HG02588 (cell line): Measurements from ENCODE around the gene TBC1D5.
A peak's percentile ranks its signal among the peaks of the same experiment; 100 is the strongest.
"Not testable (repeated sequence)": the region's sequence is repeated elsewhere in the genome, so short reads cannot be mapped to it uniquely, and the experiment has no call there.

Source experiments
- ATAC-seq: cut with Tn5 transposase; IDR thresholded peaks from one replicate; pipeline ENCODE4 v1.9.1; 2021; ENCODE audit warnings: mild to moderate bottlenecking, moderate library complexity; ENCODE audit not compliant: unreplicated experiment

The TBC1D5 gene

DNA sequence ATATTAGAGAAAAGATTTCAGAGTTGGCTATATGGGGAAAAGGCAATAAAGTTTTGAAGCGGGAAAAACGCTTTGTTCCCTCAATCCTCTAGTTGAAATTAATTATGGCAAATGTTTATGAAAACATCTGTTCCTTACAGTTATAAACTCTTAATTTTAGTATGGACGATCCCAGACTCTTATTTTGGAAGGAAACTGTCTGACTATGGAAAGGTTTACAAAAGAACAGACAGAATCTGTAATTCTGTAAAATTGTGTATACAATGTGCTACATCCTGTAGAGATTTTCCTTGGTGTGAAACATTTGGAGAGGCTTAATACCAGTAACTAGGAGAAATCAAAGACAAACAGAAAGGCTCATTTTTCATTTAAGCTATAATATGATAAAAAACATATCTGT, 311.8 kb downstream of the TBC1D5 start:
- ATAC-seq, result no peak

DNA sequence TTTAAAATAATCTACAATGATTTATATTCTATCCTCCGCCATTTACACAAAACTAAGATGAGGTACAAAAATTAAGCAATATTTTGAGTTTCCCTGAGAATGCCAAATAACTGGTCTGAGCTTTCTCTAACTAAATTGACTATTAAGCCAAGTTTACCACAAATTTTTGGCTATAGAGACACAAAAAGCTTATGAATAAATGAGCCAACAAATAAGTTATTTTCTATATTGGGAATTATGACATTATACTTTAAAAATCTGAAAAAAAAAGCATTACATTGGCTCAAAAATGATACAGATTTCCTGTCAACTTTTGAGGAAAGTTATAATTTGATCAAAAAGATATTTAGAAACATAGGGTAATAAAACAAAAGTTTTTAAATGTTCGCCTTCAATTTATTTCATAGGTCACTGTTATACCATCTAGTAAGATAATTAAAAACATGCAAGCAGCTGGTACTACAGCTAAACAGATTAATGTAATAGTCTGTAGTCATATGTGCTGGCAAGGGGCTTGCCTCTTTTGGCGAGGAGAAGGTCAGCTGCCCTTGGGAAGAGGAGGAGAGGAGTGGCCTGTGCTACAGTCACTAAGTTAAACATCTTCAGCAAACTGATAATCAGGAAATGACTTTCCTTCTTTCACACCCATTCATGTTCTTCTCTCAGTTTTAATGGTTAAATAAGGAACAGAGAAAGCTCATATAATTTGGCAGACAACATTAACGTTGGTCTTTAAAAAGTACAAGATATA, 318.5 kb downstream of the TBC1D5 start:
- no peak for ATAC-seq

DNA sequence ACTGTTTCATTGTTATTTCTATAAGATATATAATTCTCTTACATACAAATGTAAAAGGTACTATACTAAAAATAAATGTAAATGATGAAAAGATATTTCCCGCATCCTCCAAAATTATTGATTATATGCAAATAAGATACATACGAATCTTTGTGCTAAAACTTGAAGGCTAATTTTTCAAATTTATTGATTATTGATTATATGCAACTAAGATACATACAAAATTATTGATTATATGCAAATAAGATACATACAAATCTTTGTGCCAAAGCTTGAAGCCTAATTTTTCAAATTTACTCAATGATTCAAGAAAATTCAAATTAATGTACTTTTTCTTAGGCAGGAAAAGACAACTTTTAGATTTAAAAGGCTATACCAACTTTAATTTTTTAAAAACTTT, 319.8 kb downstream of the TBC1D5 start:
- no peak for ATAC-seq

DNA sequence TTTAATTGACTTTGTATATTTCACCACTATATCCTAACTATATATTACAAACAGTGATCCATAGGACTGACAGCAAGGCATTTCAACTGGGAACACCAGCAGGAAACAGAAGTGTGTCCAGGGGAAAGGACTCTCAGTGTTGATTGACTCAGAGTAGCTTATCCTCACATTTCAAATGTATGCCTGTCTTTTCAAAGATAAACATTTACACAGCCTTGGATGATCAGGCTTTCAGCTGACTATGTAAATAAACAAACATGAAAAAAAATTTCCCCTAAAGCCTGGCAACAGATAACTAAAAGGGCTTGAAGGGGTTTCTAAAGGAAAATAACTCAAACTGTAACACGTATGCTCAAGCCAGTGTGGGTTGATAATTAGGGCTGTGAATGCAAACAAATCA, 321.8 kb downstream of the TBC1D5 start:
- ATAC-seq, result no peak

DNA sequence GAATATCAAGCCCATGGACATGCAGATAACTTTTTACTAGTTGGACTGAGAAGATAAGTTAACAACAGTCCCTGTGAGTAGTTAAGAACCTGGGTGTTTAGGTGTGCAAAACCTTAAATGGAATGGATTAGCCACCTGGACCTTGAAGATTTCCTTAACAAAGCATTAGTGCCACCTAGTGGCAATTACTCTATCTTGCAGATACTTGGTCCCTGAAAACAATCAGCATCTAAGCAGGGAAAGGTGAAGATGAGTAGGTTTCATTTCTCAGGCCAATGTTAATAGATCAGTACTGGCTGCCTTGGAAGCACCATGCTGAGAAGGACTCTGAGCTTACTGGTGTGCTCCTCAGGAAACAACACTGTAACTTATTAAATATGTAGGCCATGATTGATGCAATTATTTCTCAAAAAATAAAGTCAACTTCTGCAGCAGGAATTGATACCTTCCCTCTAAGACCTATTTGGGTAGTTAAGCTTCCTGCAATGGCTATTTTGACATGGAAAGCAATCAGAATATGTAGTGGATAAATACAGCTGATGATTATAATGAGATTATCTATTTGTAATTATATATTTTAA, 329.4 kb downstream of the TBC1D5 start:
- peak; percentile 90 for ATAC-seq

DNA sequence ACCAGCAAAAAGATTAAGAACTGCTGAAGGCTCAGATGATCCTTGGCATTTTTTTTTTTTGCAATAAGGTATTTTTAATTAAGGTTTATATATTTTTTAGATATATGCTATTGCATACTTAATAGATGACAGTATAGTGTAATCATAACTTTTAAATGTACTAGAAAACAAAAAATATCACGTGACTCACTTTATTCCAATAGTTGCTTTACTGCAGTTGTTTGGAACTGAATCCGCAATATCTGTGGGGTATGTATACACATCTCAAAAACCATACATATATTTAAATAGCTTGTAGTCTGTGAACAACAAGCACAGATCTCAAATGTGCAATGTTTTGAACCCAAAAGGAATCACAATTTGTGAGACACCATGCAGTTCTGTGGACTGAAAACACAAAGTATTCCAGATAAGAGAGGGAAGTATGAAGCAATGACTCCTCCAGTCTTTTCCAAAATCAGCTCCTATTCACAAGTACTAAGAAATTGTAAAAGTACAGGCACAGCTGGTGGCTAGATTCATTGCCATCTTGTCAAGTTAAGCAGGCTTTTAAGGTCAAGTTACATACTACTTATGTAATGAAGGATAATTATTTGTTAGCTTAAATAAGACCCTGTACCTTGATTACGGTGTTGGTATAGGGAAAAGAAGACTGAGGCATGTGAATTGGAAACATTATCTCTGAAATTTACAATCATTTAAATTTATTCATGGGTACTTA, 331.1 kb downstream of the TBC1D5 start:
- ATAC-seq, result no peak

DNA sequence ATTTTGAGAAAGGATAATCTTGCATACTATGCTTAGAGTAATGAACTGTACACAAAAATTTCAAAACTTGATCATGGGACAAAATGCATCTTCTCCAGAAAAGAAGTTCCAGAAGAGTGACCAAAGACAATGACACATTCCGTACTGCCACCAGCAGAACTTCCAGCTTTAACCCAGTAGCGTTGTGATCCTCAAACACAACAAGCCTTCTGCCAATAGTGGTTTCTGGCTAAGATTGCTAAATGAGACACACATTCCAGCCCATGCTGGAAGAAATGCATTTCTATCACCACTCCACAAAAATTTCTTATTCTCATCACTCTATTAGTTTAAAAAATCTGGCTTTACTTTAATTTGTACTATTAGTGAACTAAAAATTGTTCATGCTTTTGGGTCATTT, 334.9 kb downstream of the TBC1D5 start:
- no peak for ATAC-seq

DNA sequence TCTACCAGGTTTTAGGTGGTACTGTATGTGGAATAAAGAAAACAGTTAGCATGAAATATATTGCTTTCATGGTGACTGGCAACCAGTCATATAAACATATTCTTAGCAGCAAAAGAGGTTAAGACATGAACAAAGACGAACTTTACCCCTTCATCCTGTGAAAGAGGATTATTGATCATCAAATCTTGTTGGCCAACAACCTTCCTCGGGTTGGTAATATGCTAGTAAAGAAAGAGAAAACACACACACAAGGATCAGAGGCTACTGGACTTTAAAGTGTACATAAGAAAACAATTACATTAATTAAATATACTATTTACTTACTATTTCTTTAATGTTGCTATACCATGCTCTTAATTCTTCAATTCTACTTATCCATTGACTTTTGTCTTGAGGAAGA, 337.9 kb downstream of the TBC1D5 start:
- ATAC-seq, result no peak

DNA sequence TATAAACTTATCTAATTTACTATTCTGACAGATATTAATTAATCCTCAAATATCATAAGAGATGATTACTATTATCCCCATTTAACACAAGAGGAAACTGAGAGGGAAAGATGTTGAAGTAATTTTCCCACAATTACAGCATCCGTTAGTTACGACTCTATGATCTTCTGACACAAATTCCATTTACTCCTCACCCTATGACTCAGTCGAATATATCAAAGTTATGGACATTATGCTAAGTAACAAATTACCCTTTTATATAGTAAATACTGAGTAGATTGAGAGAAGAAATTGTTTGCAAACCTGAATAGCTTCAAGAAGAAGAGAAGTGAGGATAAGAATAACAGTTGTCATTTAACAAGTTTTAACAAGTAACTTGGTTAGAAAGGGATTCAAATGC, 340.0 kb downstream of the TBC1D5 start:
- no peak for ATAC-seq

DNA sequence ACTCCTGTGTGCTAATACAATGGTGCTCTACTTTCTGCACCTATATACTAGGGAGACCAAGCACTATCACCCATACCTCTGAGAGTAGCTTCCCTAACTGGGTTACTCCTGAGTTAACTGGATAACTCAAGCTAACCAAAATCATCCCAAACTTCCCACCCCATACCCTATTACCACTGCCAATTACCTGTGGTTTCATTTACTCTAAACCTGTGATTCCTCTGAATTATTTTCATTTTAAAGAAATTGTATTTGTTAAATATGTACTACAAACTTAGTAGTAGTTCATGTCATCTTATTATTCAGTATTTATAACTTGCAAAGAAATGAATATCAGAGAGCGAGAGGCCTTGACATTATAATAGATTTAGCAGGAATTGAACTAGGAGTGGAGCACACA, 340.5 kb downstream of the TBC1D5 start:
- no peak for ATAC-seq

DNA sequence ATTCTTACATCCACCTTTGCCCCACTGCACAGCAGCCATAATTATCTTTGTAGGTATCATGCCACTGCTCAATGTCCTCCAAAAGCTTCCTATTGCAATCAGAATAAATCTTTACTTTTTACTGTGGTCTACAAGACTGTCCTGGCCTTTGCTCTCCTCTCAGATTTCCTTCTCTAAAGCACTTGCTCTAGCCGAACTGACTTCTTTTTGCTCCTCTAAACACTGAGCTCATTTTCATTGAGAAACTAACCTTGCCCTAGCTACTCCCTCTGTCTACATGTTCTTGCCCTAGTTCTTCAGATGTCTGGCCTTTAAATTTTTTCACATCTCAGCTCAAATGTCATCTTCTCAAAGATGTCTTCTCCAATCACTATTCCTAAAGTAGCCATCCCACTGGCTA, 342.8 kb downstream of the TBC1D5 start:
- ATAC-seq, result peak; percentile 41

DNA sequence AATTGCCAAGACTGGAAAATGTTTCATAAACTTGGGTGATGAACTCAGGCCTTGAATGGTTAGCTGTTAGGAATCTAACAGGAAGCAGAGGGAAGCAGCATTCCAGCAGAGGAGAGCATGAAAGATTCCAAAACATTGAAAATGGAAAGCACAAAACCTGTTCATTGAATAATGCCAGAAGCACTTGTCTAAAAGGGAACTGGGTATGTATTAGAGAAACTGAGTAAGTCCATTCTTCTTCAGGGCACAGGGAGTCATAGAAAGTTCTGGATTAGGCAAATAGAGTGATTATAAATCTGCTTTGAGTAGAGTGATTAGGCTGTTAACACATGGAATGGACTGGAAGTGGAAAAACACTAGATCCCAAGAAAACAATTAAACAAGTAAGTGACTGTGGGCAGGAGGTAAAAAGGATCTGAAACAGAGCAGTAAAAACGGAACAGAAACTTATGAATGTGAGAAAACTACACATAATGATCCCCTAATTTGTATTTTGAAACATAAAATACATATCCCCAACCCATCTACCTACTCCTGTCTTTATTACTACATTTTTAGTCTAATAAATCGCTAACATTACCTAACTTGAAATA, 343.4 kb downstream of the TBC1D5 start:
- peak; percentile 98 for ATAC-seq

DNA sequence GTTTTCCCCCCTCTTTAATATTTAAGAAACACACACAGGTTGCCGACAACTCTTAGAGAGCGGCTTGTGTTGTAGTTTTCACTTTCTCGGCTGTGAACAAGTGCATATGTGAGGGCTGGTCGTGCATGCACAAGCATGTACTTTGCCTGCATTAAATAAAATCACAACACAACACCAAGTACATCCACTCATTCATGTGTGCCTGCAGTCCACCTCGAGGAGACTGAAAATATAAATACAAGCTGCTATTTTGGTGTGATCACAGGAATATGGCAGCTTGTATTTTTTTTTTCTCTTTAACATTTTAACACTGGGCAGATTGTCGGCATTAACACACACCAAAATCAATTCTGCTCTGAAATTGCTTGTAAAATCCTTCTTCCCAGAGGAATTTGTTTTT, 346.4 kb downstream of the TBC1D5 start:
- no peak for ATAC-seq

DNA sequence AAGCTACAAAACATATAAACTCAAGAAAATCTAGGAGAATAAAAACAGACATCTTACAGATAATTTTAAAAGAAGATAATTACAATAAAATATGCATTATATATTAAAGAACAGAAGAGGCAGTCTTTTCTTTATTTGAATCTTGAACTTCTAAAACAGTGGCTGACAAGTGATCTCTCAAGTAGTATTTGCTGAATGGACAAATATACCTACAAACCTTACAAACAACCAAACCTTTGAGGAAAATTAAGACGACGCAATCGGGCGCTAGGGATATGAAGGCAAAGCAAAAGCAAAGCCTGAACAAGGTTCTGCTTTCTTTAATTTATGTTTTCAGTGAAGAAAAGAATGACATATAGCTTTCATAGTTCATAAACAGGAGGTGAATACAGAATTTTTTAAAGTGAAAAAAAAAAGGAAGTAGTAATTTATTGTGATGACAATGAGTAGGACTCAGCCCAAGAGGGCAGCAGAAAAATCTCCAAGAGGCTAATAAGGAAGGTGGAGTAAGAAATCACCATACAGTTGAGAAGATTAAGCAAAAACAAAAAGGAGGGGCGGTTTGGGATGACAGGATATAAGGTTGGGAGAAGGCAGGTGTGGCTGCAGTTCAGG, 347.8 kb downstream of the TBC1D5 start:
- no peak for ATAC-seq

DNA sequence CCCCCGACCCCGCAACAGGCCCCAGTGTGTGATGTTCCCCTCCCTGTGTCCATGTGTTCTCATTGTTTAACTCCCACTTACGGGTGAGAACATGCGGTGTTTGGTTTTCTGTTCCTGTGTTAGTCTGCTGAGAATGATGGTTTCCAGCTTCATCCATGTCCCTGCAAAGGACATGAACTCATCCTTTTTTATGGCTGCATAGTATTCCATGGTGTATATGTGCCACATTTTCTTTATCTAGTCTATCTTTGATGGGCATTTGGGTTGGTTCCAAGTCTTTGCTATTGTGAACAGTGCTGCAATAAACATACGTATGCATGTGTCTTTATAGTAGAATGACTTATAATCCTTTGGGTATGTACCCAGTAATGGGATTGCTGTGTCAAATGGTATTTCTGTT, 349.9 kb downstream of the TBC1D5 start:
- not testable (repeated sequence) for ATAC-seq

DNA sequence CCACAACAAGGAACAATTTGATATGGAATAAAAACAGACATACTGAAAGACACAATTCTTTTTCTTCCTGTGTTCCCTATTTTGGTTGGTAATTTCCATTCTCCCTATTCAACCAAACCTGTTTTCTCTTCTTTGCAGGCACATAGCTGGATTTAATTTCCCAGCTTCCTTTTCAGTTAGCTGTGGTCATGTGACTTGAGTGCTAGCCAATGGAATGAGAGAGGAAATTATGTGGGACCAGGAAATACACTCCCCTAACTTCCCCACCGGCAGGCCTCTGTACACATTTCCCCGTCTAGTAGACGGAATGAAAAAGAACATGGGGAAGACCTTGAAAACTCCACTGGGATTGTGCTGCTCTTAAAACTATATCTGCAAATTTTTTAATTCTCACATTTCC, 351.6 kb downstream of the TBC1D5 start:
- no peak for ATAC-seq

DNA sequence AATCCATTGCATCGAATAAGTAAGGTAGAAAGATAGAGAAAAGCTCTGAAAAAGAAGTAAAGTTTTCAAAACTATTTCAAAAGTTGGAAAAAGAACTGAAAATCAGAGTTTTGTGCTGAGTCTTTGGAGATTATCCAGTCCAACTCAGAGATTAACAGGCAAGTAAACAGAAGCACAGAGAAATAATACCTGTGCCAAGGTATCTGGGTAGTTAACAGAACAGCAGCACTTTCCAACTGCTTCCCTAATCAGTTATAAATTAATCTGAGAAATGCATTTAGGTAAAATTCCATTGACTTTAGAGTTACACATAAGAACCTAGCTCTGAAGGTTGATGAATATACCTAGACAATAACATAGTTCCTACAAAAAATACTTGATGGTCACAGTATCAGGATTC, 355.3 kb downstream of the TBC1D5 start:
- ATAC-seq, result no peak

DNA sequence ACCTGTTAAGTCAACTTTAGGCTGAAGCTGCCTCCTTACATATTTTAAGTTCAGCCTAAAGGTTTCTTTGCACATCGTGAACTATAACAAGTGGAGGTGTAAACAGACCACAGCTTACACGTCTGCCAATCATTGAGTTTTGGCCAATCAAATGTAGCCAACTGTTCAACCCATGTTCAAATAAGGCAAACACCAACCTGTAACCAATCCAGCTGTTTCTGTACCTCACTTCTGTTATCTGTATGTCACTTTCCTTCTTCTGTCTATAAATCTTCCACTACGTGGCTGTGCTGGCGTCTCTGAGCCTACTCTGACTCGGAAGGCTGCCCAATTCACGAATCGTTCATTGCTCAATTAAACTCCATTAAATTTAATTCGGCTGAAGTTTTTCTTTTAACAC, 356.0 kb downstream of the TBC1D5 start:
- ATAC-seq, result no peak

DNA sequence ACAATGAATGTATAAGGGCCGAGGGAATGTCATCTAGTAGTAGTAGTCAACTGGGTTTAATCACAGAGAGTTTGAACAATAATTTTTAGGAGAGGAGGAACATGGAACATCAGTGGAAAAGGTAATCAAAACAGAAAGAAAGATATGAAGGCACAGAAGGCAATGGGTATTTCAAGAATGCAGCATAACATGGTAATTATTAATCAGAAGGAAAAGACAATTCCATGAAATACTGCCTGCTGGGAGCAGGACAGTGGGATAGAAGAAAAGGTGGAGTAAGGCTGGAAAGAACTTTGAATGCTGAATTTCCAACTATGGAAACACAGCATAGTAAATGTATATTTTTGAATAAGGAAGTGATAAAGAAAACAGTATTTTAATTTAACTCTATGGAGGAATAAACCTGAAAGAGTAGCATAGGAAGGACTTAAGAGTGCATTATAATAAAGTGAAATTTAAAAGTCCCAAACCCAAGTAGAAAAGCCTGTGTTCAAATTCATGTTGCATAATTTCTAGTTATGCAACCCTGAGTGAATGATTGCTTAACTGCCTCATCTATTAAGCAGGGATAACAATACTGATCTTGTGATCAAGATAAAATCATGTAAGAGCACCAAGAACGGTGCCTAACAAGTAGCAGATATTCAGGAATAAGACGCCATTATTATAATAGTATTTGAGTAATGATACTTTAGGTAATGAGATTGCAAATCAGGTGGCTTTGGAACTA, 357.7 kb downstream of the TBC1D5 start:
- no peak for ATAC-seq

DNA sequence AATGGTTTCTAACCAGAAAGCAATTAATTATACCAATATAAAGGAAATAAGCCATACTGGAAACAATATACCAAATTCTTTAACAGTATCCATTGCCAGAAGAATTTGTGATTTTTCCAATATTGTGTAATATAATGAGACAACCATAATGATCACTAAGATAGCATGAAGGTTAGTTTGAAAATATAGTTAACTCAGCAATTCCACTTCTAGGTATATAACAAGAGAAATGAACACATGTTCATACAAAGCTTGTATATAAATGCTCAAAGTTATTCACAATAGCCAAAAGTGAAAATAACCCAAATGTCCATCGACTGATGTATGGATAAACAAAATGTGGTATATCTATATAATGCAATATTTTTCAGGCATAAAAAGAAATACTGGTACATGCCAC, 369.1 kb downstream of the TBC1D5 start:
- ATAC-seq, result no peak
